ENCODE data around the gene TMEM233. TPM values are rescaled to one million over a fixed set of nuclear protein-coding genes. Genes with fewer than 3 reads are reported as not detected.

TMEM233 gene
- total and polyA plus RNA-seq, 2 of the 8 experiments (the other 6 are each of a cell fraction or from before 2014, with no cell fraction given), result 0.09 TPM

- TF ChIP-seq CHD7 (IDR thresholded peaks at IDR 0.05; ENCODE audit: insufficient replicate concordance, low read length), result no peak
- no peak for TF ChIP-seq NANOG (IDR thresholded peaks at IDR 0.05; ENCODE audit: insufficient read depth, low read depth, low read length, poor library complexity, severe bottlenecking)
- TF ChIP-seq RBBP5 (IDR thresholded peaks at IDR 0.05; ENCODE audit: borderline replicate concordance, low read depth, low read length), result no peak
- TF ChIP-seq BCL11A (IDR thresholded peaks at IDR 0.05; ENCODE audit: low read depth in 2 of 2, low read length in 2 of 2), result no peak
- TF ChIP-seq CBX5 (IDR thresholded peaks at IDR 0.05; ENCODE audit: low read depth, low read length), result no peak
- no peak for TF ChIP-seq POLR2A (IDR thresholded peaks at IDR 0.05; ENCODE audit: control extremely low read depth in 1 of 2, low read depth in 2 of 2, low read length in 2 of 2)
- no peak for TF ChIP-seq CEBPB (IDR thresholded peaks at IDR 0.05; ENCODE audit: low read depth, low read length)
Measured at GRCh38 chr12:119631930-119632678, 38.5 kb downstream of the TMEM233 start (continued).
